C4-2B (cell line): ENCODE measurements around the gene SEMA5B.

ENCODE experiments used
- CTCF ChIP-seq: fragments of 450-650 bp; conservative IDR thresholded peaks from 2 replicates; pipeline ENCODE4 v1.5.1; 2017; ENCODE audit warnings: mild to moderate bottlenecking
- ZFX ChIP-seq: fragments of 450-650 bp; IDR thresholded peaks from 2 replicates; pipeline ENCODE4 v1.6.1; 2017

GRCh38 chr3:122893754-122894668, 133.6 kb downstream of the SEMA5B start:
- TF ChIP-seq CTCF (no peak), ZFX (no peak)
